SK-N-SH (cell line): ENCODE results near the gene TMEFF1. TPM values are rescaled to one million over a fixed set of nuclear protein-coding genes. Genes with fewer than 3 reads are reported as not detected.
A peak's percentile ranks its signal among the peaks of the same experiment; 100 is the strongest.

Experiments used
- CTCF ChIA-PET: fragments of 300-600, 350-600 bp; formaldehyde crosslinking; extraction: SDS; loops from one replicate; lab custom pipeline; 2021; lab: Yijun Ruan, JAX
- POLR2A ChIA-PET: fragments of 350-600 bp; sonication (Branson Sonifier 250); formaldehyde crosslinking; extraction: SDS; loops from one replicate; lab custom pipeline; 2020; ENCODE audit warnings: antibody characterized with exemption, inconsistent platforms; lab: Yijun Ruan, JAX
- DNase-seq: peaks from one replicate; pipeline ENCODE4 v3.0.0; 2012
- H2AFZ ChIP-seq: fragments of 200-600 bp; sonication (generic); 2 replicates; pipeline ENCODE4 v1.8.1; 2016; ENCODE audit warnings: antibody characterized with exemption, mild to moderate bottlenecking, low read depth
- H3F3A ChIP-seq: fragments of 200-600 bp; sonication (generic); replicated peaks from 2 replicates; pipeline ENCODE3; 2016; ENCODE audit warnings: antibody characterized with exemption, mild to moderate bottlenecking; ENCODE audit not compliant: insufficient read depth
- H3K27ac ChIP-seq, 2 experiments: fragments of 200-500 bp in 1 of 2; fragments of 200-600 bp in 1 of 2; sonication (Bioruptor generic) in 1 of 2; sonication (generic), shearing (Covaris generic) in 1 of 2; 2 replicates each; pipeline versions ENCODE4 v1.5.1 to v1.6.1; 2014 to 2016; ENCODE audit warnings: low read depth in 2 of 2, inconsistent platforms in 1 of 2, low read length in 1 of 2, mild to moderate bottlenecking in 1 of 2, mixed read lengths in 1 of 2
- H3K27me3 ChIP-seq: fragments of 200-600 bp; sonication (generic), shearing (Covaris generic); 2 replicates; pipeline ENCODE4 v1.6.1; 2016; ENCODE audit warnings: mixed run types; ENCODE audit not compliant: insufficient read depth
- H3K36me3 ChIP-seq, 2 experiments: fragments of 200-500 bp in 1 of 2; fragments of 200-600 bp in 1 of 2; sonication (Bioruptor generic) in 1 of 2; sonication (generic) in 1 of 2; replicated peaks in 1 of 2; 2 replicates each; pipeline versions ENCODE3 to v1.5.1; 2014 to 2016; ENCODE audit warnings: low read length in 1 of 2, mild to moderate bottlenecking in 1 of 2; ENCODE audit not compliant: insufficient read depth in 2 of 2, control insufficient read depth in 1 of 2
- H3K4me1 ChIP-seq, 2 experiments: fragments of 200-500 bp in 1 of 2; fragments of 200-600 bp in 1 of 2; sonication (Bioruptor generic) in 1 of 2; sonication (generic), shearing (Covaris generic) in 1 of 2; 2 replicates each; pipeline versions ENCODE4 v1.5.1 to v1.6.1; 2014 to 2016; ENCODE audit warnings: low read depth in 1 of 2, low read length in 1 of 2, mixed run types in 1 of 2; ENCODE audit not compliant: insufficient read depth in 2 of 2, control insufficient read depth in 1 of 2
- H3K4me2 ChIP-seq: fragments of 200-600 bp; sonication (generic), shearing (Covaris generic); 2 replicates; pipeline ENCODE4 v1.6.1; 2017; ENCODE audit warnings: mixed run types
- H3K4me3 ChIP-seq, 2 experiments: fragments of 200-500 bp in 1 of 2; fragments of 200-600 bp in 1 of 2; sonication (Bioruptor generic) in 1 of 2; sonication (generic), shearing (Covaris generic) in 1 of 2; 2 replicates each; pipeline versions ENCODE4 v1.5.1 to v1.8.1; 2014 to 2016; ENCODE audit warnings: low read depth in 2 of 2, inconsistent platforms in 1 of 2, low read length in 1 of 2, mild to moderate bottlenecking in 1 of 2, mixed read lengths in 1 of 2, moderate library complexity in 1 of 2
- H3K79me2 ChIP-seq: fragments of 200-600 bp; sonication (generic); 2 replicates; pipeline ENCODE4 v1.8.1; 2017; ENCODE audit warnings: mild to moderate bottlenecking; ENCODE audit not compliant: insufficient read depth
- H3K9ac ChIP-seq: fragments of 200-600 bp; sonication (generic); 2 replicates; pipeline ENCODE4 v1.6.1; 2017; ENCODE audit warnings: mixed run types
- H3K9me2 ChIP-seq: fragments of 200-600 bp; sonication (generic); 2 replicates; pipeline ENCODE4 v1.6.1; 2017; ENCODE audit warnings: mixed run types
- H3K9me3 ChIP-seq: fragments of 200-600 bp; sonication (generic); 2 replicates; pipeline ENCODE4 v1.6.1; 2017; ENCODE audit warnings: mixed run types, mild to moderate bottlenecking, moderate library complexity
- H4K20me1 ChIP-seq: fragments of 200-600 bp; sonication (generic); 2 replicates; pipeline ENCODE4 v1.6.1; 2017; ENCODE audit warnings: mild to moderate bottlenecking, mixed run types; ENCODE audit not compliant: insufficient read depth
- CTCF ChIP-seq: fragments of 200-600 bp; sonication (generic); IDR thresholded peaks from 2 replicates; pipeline ENCODE4 v1.6.1; 2017; ENCODE audit warnings: antibody characterized with exemption, mild to moderate bottlenecking, moderate library complexity
- ELF1 ChIP-seq: IDR thresholded peaks from 2 replicates; pipeline ENCODE4 v1.4.0; 2012
- EP300 ChIP-seq, 2 experiments: IDR thresholded peaks; 2 replicates each; pipeline versions ENCODE4 v1.4.0 to v1.6.1; 2012; ENCODE audit warnings: borderline replicate concordance in 1 of 2, low read depth in 1 of 2, low read length in 1 of 2
- EZH2phosphoT487 ChIP-seq: fragments of 200-600 bp; sonication (generic); IDR thresholded peaks from 2 replicates; pipeline ENCODE4 v1.6.1; 2017; ENCODE audit warnings: low read depth, mixed run types, mild to moderate bottlenecking, antibody characterized with exemption, moderate library complexity, borderline replicate concordance
- FOSL2 ChIP-seq: IDR thresholded peaks from 2 replicates; pipeline ENCODE4 v1.4.0; 2012; ENCODE audit warnings: low read depth, mild to moderate bottlenecking, moderate library complexity, borderline replicate concordance
- GATA2 ChIP-seq: sonication (generic); formaldehyde crosslinking; IDR thresholded peaks from 2 replicates; pipeline ENCODE4 v1.5.0; 2020; ENCODE audit warnings: mild to moderate bottlenecking, missing genetic modification reagents
- JUND ChIP-seq: IDR thresholded peaks from 2 replicates; pipeline ENCODE4 v1.4.0; 2012
- MAX ChIP-seq: IDR thresholded peaks from 2 replicates; pipeline ENCODE4 v1.4.0; 2012; ENCODE audit warnings: low read depth
- MEF2A ChIP-seq: IDR thresholded peaks from 2 replicates; pipeline ENCODE4 v1.4.0; 2012; ENCODE audit warnings: low read depth, borderline replicate concordance
- MXI1 ChIP-seq: IDR thresholded peaks from 2 replicates; pipeline ENCODE4 v1.6.1; 2012; ENCODE audit warnings: mild to moderate bottlenecking, low read depth, low read length, improper control_type of control experiment
- RXRA ChIP-seq: IDR thresholded peaks from 2 replicates; pipeline ENCODE4 v1.4.0; 2012; ENCODE audit warnings: low read depth, mild to moderate bottlenecking, borderline replicate concordance
- TAF1 ChIP-seq: IDR thresholded peaks from 2 replicates; pipeline ENCODE4 v1.6.1; 2012; ENCODE audit warnings: low read depth, mild to moderate bottlenecking, low read length, moderate library complexity, borderline replicate concordance
- TEAD4 ChIP-seq: IDR thresholded peaks from 2 replicates; pipeline ENCODE4 v1.4.0; 2012; ENCODE audit warnings: mild to moderate bottlenecking, borderline replicate concordance; ENCODE audit not compliant: insufficient read depth
- USF1 ChIP-seq: IDR thresholded peaks from 2 replicates; pipeline ENCODE4 v1.4.0; 2012; ENCODE audit warnings: low read depth, borderline replicate concordance
- ZBTB33 ChIP-seq: IDR thresholded peaks from 2 replicates; pipeline ENCODE4 v1.4.0; 2012; ENCODE audit warnings: low read depth, borderline replicate concordance
- WGBS: methylation state at CpG from one replicate; pipeline ENCODE4 v1.1.6; 2017; ENCODE audit warnings: low lambda C conversion rate; 5-methylcytosine and 5-hydroxymethylcytosine counted together
- polyA plus RNA-seq, 3 experiments: library from polyadenylated mRNA; depleted of rRNA; stranded (reverse); fragments of >200 nt; gene quantifications; 2 replicates each; pipeline ENCODE4 v1.2.3, GENCODE V29; 2012

TMEFF1 gene
- polyA plus RNA-seq, 1 of the 3 experiments (the other 2 are of a cell fraction): 2.5 TPM

- Histone ChIP-seq H3K4me3 (peak overlapping the region in 1 of 2 experiments; percentile 88; a peak in 3 of 4 replicates), H3K27me3 (no peaks in the 10 kb centered on the region)
- CTCF ChIA-PET: no interaction called here
- TF ChIP-seq TAF1: no peak
- TF ChIP-seq MAX: no peak
- TF ChIP-seq ZBTB33: no peak
- no peak for TF ChIP-seq EP300 (IDR thresholded peaks at IDR 0.05; ENCODE audit: borderline replicate concordance in 1 of 2, low read depth in 1 of 2, low read length in 1 of 2)
- no peak for TF ChIP-seq JUND
- TF ChIP-seq RXRA: no peak
- TF ChIP-seq CTCF: no peak
- no peak for TF ChIP-seq FOSL2
- no peak for TF ChIP-seq EZH2phosphoT487
- no peak for TF ChIP-seq MEF2A
- no peak for TF ChIP-seq ELF1
- no peak for TF ChIP-seq MXI1
- TF ChIP-seq USF1: no peak
- TF ChIP-seq GATA2 (CRISPR knock-in tag): no peak
- TF ChIP-seq TEAD4: no peak
- TF ChIP-seq, all 33 proteins: peak for 0
- 29% methylated on average over 1 of the region's 1 CpG for WGBS
- no peak for DNase-seq
- Histone ChIP-seq H3K4me2 (peak overlapping the region; percentile 98), H3K9ac (peak overlapping the region; percentile 97; the same call in 1 of the 2 replicates), H3K36me3 (peaks cover 0 to 5% of the 10 kb centered on the region in 2 experiments), H4K20me1 (no peaks in the 10 kb centered on the region), H3K79me2 (peaks cover 38% of the 10 kb centered on the region), H3K9me3 (no peaks in the 10 kb centered on the region), H3K4me1 (peaks cover 9 to 22% of the 10 kb centered on the region in 2 experiments; a peak in 3 of 4 replicates), H3K9me2 (no peaks in the 10 kb centered on the region), H2AFZ (peak overlapping the region; percentile 86), H3F3A (peaks cover 37% of the 10 kb centered on the region), H3K27ac (peak overlapping the region; percentile 92 to 98)
- POLR2A ChIA-PET: interaction anchor here (1.0 to 2.3 kb wide), 2 partner anchors 14 to 73 kb away, joined by 3 to 14 read pairs; partner anchors contain the start of gene TEX10
Measured at GRCh38 chr9:100425758-100426157, 47.2 kb upstream of the TMEFF1 start.
